HepG2 (cell line): ENCODE data around the gene CPT1A. TPM values are rescaled to one million over a fixed set of nuclear protein-coding genes. Genes with fewer than 3 reads are reported as not detected.

Experiments
- ATAC-seq: fragments of 200-7000 bp; cut with Tn5 transposase; 3 replicates; pipeline ENCODE4 v1.9.1; 2020; ENCODE audit warnings: mild to moderate bottlenecking, moderate library complexity
- BruUV-seq: library from RNA; stranded (reverse); fragments of 400-500 nt; replicated peaks from 2 replicates; lab custom pipeline; 2021; lab: Mats Ljungman, UMichigan
- CTCF ChIA-PET: fragments of 300-600 bp; formaldehyde crosslinking; extraction: SDS; loops from one replicate; lab custom pipeline; 2021; ENCODE audit warnings: low total read pairs, inconsistent platforms, low intra/inter-chr PET ratio; lab: Yijun Ruan, JAX
- POLR2A ChIA-PET: fragments of 350-600 bp; sonication (Branson Sonifier 250); formaldehyde crosslinking; loops from one replicate; lab custom pipeline; 2020; ENCODE audit warnings: antibody characterized with exemption, inconsistent platforms; lab: Yijun Ruan, JAX
- DNase-seq: peaks from one replicate; pipeline ENCODE4 v3.0.0-alpha.2; 2015; ENCODE audit warnings: low spot score
- FAIRE-seq: peaks from 3 replicates; lab custom pipeline; 2011; peaks lifted over from hg19 to GRCh38; lab: Jason Lieb, UNC
- H2AFZ ChIP-seq: one replicate; pipeline ENCODE4 v1.6.1; 2011; ENCODE audit warnings: low read length, inconsistent platforms
- H3K27ac ChIP-seq: fragments of 300-600 bp; 3 replicates; pipeline ENCODE4 v1.8.0; 2011; ENCODE audit warnings: mixed run types, mild to moderate bottlenecking, mixed read lengths, low read length, inconsistent platforms; ENCODE audit not compliant: insufficient read depth; ENCODE audit errors: extremely low read length
- H3K27me3 ChIP-seq, 2 experiments: fragments of 200-600 bp in 1 of 2; 2 replicates in 1 of 2; 3 replicates in 1 of 2; pipeline versions ENCODE4 v1.6.0 to v1.8.0; 2011; ENCODE audit warnings: low read length in 2 of 2, mild to moderate bottlenecking in 2 of 2, moderate library complexity in 2 of 2, inconsistent platforms in 1 of 2; ENCODE audit not compliant: insufficient read depth in 2 of 2, control insufficient read depth in 1 of 2
- H3K36me3 ChIP-seq, 2 experiments: fragments of 200-600 bp in 1 of 2; replicated peaks in 1 of 2; 2 replicates in 1 of 2; 3 replicates in 1 of 2; pipeline versions ENCODE4 v1.5.1 to v1.8.0; 2011; ENCODE audit warnings: low read length in 2 of 2, inconsistent platforms in 1 of 2; ENCODE audit not compliant: insufficient read depth in 2 of 2, control insufficient read depth in 1 of 2
- H3K4me1 ChIP-seq: 2 replicates; pipeline ENCODE4 v1.5.1; 2012; ENCODE audit warnings: low read length, inconsistent platforms; ENCODE audit not compliant: insufficient read depth
- H3K4me2 ChIP-seq: 2 replicates; pipeline ENCODE4 v1.6.0; 2011; ENCODE audit warnings: low read depth, low read length, inconsistent platforms
- H3K4me3 ChIP-seq, 3 experiments: fragments of 200-600 bp in 1 of 3; sonication (generic), shearing (Covaris generic) in 1 of 3; replicated peaks in 1 of 3; 2 replicates each; pipeline ENCODE4 v1.5.1; 2011 to 2016; ENCODE audit warnings: low read length in 3 of 3, inconsistent platforms in 2 of 3, low read depth in 2 of 3, mild to moderate bottlenecking in 2 of 3, control low read depth in 1 of 3, mixed read lengths in 1 of 3; ENCODE audit not compliant: insufficient read depth in 1 of 3
- H3K79me2 ChIP-seq: one replicate; pipeline ENCODE4 v1.6.1; 2011; ENCODE audit warnings: low read length, inconsistent platforms; ENCODE audit not compliant: insufficient read depth
- H3K9ac ChIP-seq: 2 replicates; pipeline ENCODE4 v1.6.0; 2011; ENCODE audit warnings: mild to moderate bottlenecking, low read depth, low read length, inconsistent platforms; ENCODE audit not compliant: insufficient read depth
- H3K9me3 ChIP-seq: 2 replicates; pipeline ENCODE4 v1.5.1; 2012; ENCODE audit warnings: mild to moderate bottlenecking, low read length
- H4K20me1 ChIP-seq: 2 replicates; pipeline ENCODE4 v1.6.0; 2011; ENCODE audit warnings: inconsistent platforms, mild to moderate bottlenecking, low read length, moderate library complexity; ENCODE audit not compliant: insufficient read depth
- BHLHE40 ChIP-seq: IDR thresholded peaks from 2 replicates; pipeline ENCODE4 v1.6.1; 2011; ENCODE audit warnings: low read length, improper control_type of control experiment
- FOXJ3 ChIP-seq: sonication (generic); formaldehyde crosslinking; IDR thresholded peaks from 2 replicates; pipeline ENCODE4 v1.4.0; 2020; ENCODE audit warnings: missing genetic modification reagents, mild to moderate bottlenecking, borderline replicate concordance
- HMG20B ChIP-seq: conservative IDR thresholded peaks from 2 replicates; pipeline ENCODE4 v1.6.1; 2016; ENCODE audit warnings: missing genetic modification reagents, missing compliant biosample characterization
- KLF12 ChIP-seq: sonication (generic); formaldehyde crosslinking; IDR thresholded peaks from 2 replicates; pipeline ENCODE4 v1.4.0; 2020; ENCODE audit warnings: missing genetic modification reagents, borderline replicate concordance
- LCORL ChIP-seq, 2 experiments: fragments of 450-650 bp in 1 of 2; sonication (generic) in 1 of 2; formaldehyde crosslinking in 1 of 2; IDR thresholded peaks; 2 replicates each; pipeline versions ENCODE4 v1.5.0 to v1.6.1; 2017 to 2020; ENCODE audit warnings: antibody characterized with exemption in 1 of 2, missing genetic modification reagents in 1 of 2
- MAF1 ChIP-seq: sonication (generic); formaldehyde crosslinking; IDR thresholded peaks from 2 replicates; pipeline ENCODE4 v1.5.0; 2020; ENCODE audit warnings: missing genetic modification reagents, borderline replicate concordance
- MEF2D ChIP-seq: sonication (generic); formaldehyde crosslinking; IDR thresholded peaks from 2 replicates; pipeline ENCODE4 v1.5.1; 2020; ENCODE audit warnings: mild to moderate bottlenecking, missing genetic modification reagents
- NFYB ChIP-seq: sonication (generic); formaldehyde crosslinking; IDR thresholded peaks from 2 replicates; pipeline ENCODE4 v1.4.0; 2020; ENCODE audit warnings: missing genetic modification reagents
- PHF5A ChIP-seq: IDR thresholded peaks from one replicate; pipeline ENCODE4 v1.6.1; 2018; ENCODE audit warnings: low read depth, missing genetic modification reagents; ENCODE audit not compliant: unreplicated experiment
- TEAD2 ChIP-seq: sonication (generic); formaldehyde crosslinking; IDR thresholded peaks from 2 replicates; pipeline ENCODE4 v1.9.0; 2021; ENCODE audit warnings: missing genetic modification reagents
- XRCC5 ChIP-seq: fragments of 200-400 bp; formaldehyde crosslinking; optimal IDR thresholded peaks from 2 replicates; pipeline ENCODE3; 2017; ENCODE audit warnings: mild to moderate bottlenecking, low read length
- ZBTB8A ChIP-seq: sonication (generic); formaldehyde crosslinking; IDR thresholded peaks from 2 replicates; pipeline ENCODE4 v1.4.0; 2020; ENCODE audit warnings: mild to moderate bottlenecking, low read depth, missing genetic modification reagents, borderline replicate concordance
- ZNF264 ChIP-seq: sonication (generic); formaldehyde crosslinking; IDR thresholded peaks from 2 replicates; pipeline ENCODE4 v1.4.0; 2020; ENCODE audit warnings: missing genetic modification reagents
- ZNF343 ChIP-seq: sonication (generic); formaldehyde crosslinking; IDR thresholded peaks from 2 replicates; pipeline ENCODE4 v1.4.0; 2020; ENCODE audit warnings: mild to moderate bottlenecking, missing genetic modification reagents
- ZNF644 ChIP-seq: IDR thresholded peaks from 2 replicates; pipeline ENCODE4 v1.6.1; 2016; ENCODE audit warnings: low read depth
- ZNF678 ChIP-seq: sonication (generic); formaldehyde crosslinking; IDR thresholded peaks from 2 replicates; pipeline ENCODE4 v1.4.0; 2020; ENCODE audit warnings: mild to moderate bottlenecking, missing genetic modification reagents
- ZNF790 ChIP-seq: sonication (generic); formaldehyde crosslinking; IDR thresholded peaks from 2 replicates; pipeline ENCODE4 v1.8.0; 2022; ENCODE audit warnings: missing genetic modification reagents, mild to moderate bottlenecking, borderline replicate concordance
- ZNF879 ChIP-seq: sonication (generic); formaldehyde crosslinking; IDR thresholded peaks from 2 replicates; pipeline ENCODE4 v1.8.1; 2023; ENCODE audit warnings: missing genetic modification reagents
- WGBS: methylation state at CpG from one replicate; pipeline ENCODE4 v1.1.6; 2017; ENCODE audit warnings: low lambda C conversion rate; 5-methylcytosine and 5-hydroxymethylcytosine counted together
- in situ Hi-C: cut with HindIII; loops from 2 replicates; pipeline ENCODE4 v1.10.0; 2017; ENCODE audit warnings: low pct_unique_long_range_greater_than_20kb; ENCODE audit not compliant: extremely low pct_ligation_motif_present
- intact Hi-C: fragments of 100-400 bp; cut with micrococcal nuclease; formaldehyde crosslinking; loops from one replicate; pipeline ENCODE4 v1.10.0; 2022; ENCODE audit not compliant: unreplicated experiment
- polyA plus RNA-seq, 8 experiments: library from polyadenylated mRNA; depleted of rRNA in 3 of 8; stranded (reverse) in 7 of 8; unstranded in 1 of 8; fragments of >200 nt; fragmentation: Illumina TruSeq in 4 of 8; extraction: Trizol in 4 of 8; gene quantifications; 2 replicates each; pipeline versions ENCODE4 v1.2.1 to v1.2.3, GENCODE V29; 2011 to 2016; ENCODE audit warnings: low read depth in 4 of 8, missing spikeins in 1 of 8, mixed read lengths in 1 of 8; ENCODE audit not compliant: insufficient read depth in 1 of 8
- total RNA-seq, 5 experiments: library from RNA; depleted of rRNA; stranded (reverse); fragments of >200 nt; fragmentation: Illumina TruSeq; extraction: Trizol; gene quantifications; 2 replicates each; pipeline ENCODE4 v1.2.3, GENCODE V29; 2016; ENCODE audit warnings: low read depth in 1 of 5
- TF ChIP-seq, protein P1 (sequence below): sonication (generic); formaldehyde crosslinking; IDR thresholded peaks from 2 replicates; pipeline ENCODE4 v1.8.0; 2022; ENCODE audit warnings: missing genetic modification reagents, low read depth, mild to moderate bottlenecking, borderline replicate concordance
- TF ChIP-seq, protein P2 (sequence below): IDR thresholded peaks from 2 replicates; pipeline ENCODE4 v1.6.1; 2016; ENCODE audit warnings: mild to moderate bottlenecking
- TF ChIP-seq, protein P3 (sequence below): sonication (generic); formaldehyde crosslinking; IDR thresholded peaks from 2 replicates; pipeline ENCODE4 v1.4.0; 2020; ENCODE audit warnings: missing genetic modification reagents

The CPT1A gene
- total and polyA plus RNA-seq, 2 of the 13 experiments (the other 11 are each of a cell fraction or from before 2014, with no cell fraction given): 7.0 to 7.1 TPM

DNA sequence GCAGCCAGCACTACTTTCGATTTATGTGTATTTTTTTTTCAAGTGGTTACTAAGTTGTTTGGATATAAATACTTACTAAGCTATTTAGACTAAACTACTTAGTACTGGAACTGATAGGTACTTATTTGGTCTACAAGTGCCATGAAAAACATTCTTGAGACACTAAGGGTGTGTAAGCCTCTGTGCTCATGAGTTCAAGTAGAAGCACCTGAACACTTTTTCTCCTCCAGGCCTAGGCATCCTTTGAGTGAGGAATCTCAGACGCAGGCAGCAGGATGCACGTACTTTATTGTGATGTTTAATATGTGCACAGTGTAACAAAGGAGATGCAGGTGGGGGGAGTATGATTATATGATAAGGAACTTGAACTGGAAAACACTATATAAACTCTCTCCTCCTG is 98.2 kb downstream of the CPT1A start (continued):
- TF ChIP-seq, protein P1, sequence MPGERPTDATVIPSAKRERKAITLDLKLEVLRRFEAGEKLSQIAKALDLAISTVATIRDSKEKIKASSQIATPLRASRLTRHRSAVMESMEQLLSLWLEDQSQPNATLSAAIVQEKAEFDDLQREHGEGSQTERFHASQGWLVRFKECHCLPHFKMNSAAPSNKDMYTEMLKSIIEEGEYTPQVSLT (CRISPR knock-in tag): no peak
- TF ChIP-seq XRCC5: no peak
- TF ChIP-seq, protein P2, sequence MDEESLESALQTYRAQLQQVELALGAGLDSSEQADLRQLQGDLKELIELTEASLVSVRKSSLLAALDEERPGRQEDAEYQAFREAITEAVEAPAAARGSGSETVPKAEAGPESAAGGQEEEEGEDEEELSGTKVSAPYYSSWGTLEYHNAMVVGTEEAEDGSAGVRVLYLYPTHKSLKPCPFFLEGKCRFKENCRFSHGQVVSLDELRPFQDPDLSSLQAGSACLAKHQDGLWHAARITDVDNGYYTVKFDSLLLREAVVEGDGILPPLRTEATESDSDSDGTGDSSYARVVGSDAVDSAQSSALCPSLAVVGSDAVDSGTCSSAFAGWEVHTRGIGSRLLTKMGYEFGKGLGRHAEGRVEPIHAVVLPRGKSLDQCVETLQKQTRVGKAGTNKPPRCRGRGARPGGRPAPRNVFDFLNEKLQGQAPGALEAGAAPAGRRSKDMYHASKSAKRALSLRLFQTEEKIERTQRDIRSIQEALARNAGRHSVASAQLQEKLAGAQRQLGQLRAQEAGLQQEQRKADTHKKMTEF (CRISPR knock-in tag): no peak
- TF ChIP-seq LCORL (IDR thresholded peaks at IDR 0.05): no peak
- TF ChIP-seq LCORL (CRISPR knock-in tag; IDR thresholded peaks at IDR 0.05): no peak

DNA sequence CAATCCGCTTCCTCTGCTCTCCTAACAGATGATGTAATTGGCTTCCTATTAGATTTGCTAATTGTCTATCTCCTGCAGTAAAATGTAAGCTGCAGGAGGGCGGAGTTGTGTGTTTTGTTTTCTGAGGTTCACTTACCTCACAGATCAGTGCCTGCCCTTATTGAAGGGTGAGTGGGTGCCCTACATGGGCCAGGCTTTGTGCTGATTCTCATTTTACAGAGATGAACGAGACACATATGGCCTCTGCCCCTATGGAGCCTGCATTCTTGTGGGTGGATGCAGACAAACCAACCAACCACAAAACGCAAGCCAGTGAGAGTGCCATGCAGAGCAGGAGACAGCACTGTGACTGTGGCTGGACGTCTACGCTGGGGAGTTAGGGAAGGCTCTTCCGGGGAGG is 100.3 kb downstream of the CPT1A start:
- H3K27me3 ChIP-seq: peaks cover 5 to 14% of the 10 kb centered on the region in 2 experiments; a peak in 3 of 5 replicates
- ATAC-seq (no peak), DNase-seq (no peak), FAIRE-seq (no peak)
- H3K4me1 ChIP-seq: no peaks in the 10 kb centered on the region
- H3K27ac ChIP-seq: no peak overlapping the region
- H3K9ac ChIP-seq: no peak overlapping the region
- CTCF ChIA-PET: no interaction called here
- TF ChIP-seq FOXJ3 (CRISPR knock-in tag) (no peak), ZNF879 (CRISPR knock-in tag) (no peak), ZNF264 (CRISPR knock-in tag) (no peak), ZNF644 (CRISPR knock-in tag) (no peak), ZBTB8A (CRISPR knock-in tag) (no peak), TEAD2 (CRISPR knock-in tag) (no peak), KLF12 (CRISPR knock-in tag) (no peak), HMG20B (CRISPR knock-in tag) (no peak), BHLHE40 (no peak), MAF1 (no peak), NFYB (CRISPR knock-in tag) (no peak), ZNF343 (no peak), PHF5A (CRISPR knock-in tag) (no peak), ZNF790 (CRISPR knock-in tag) (no peak), MEF2D (CRISPR knock-in tag) (no peak), ZNF678 (CRISPR knock-in tag) (no peak)
- TF ChIP-seq, protein P3, sequence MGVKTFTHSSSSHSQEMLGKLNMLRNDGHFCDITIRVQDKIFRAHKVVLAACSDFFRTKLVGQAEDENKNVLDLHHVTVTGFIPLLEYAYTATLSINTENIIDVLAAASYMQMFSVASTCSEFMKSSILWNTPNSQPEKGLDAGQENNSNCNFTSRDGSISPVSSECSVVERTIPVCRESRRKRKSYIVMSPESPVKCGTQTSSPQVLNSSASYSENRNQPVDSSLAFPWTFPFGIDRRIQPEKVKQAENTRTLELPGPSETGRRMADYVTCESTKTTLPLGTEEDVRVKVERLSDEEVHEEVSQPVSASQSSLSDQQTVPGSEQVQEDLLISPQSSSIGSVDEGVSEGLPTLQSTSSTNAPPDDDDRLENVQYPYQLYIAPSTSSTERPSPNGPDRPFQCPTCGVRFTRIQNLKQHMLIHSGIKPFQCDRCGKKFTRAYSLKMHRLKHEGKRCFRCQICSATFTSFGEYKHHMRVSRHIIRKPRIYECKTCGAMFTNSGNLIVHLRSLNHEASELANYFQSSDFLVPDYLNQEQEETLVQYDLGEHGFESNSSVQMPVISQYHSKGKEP (CRISPR knock-in tag): no peak
- H3K79me2 ChIP-seq: no peaks in the 10 kb centered on the region
- BruUV-seq: no TSS peak
- WGBS: 48% methylated on average over 7 of the region's 7 CpGs
- no peak overlapping the region for H2AFZ ChIP-seq
- POLR2A ChIA-PET: no interaction called here
- no peaks in the 10 kb centered on the region for H3K36me3 ChIP-seq
- in situ Hi-C loops (no loop called here), intact Hi-C loops (no loop called here)
- no peak overlapping the region for H3K4me3 ChIP-seq
- H4K20me1 ChIP-seq: no peaks in the 10 kb centered on the region
- no peak overlapping the region for H3K4me2 ChIP-seq
- no peaks in the 10 kb centered on the region for H3K9me3 ChIP-seq
